ENCODE data around the gene TTC23. TPM values are rescaled to one million over a fixed set of nuclear protein-coding genes. Genes with fewer than 3 reads are reported as not detected.

Gene TTC23
- total and polyA plus RNA-seq, 9 of the 15 experiments (the other 6 are each of a cell fraction or from before 2014, with no cell fraction given): 0.41 to 4.5 (median 2.5) TPM

DNA sequence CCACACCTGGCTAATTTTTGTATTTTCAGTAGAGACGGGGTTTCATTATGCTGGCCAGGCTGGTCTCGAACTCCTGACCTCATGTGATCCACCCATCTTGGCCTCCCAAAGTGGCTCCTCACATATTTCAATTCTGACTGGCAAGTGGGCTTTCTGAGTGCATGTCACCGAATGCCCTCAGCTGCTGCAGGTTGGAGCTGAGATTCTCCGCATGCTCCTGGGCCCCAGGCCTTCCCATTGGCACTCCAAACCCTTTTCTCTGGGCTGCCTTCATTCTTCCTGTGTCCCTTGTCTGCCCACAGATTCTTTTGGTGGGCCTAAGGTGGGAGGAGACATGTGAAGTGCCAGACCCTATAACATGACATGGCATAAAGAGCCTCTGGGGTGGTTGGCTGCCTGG is 77.2 kb downstream of the TTC23 start:
- peaks cover 0 to 4% of the 10 kb centered on the region in 2 experiments; a peak in 2 of 5 replicates for H3K4me1 ChIP-seq (replicated peaks in 1 of 2; ENCODE audit: control insufficient read depth in 2 of 2, insufficient read depth in 2 of 2, low read length in 2 of 2)
- ChIA-PET CTCF (ENCODE audit: low intra/inter-chr PET ratio) (no interaction called here), POLR2A (no interaction called here)
- H3K9ac ChIP-seq (ENCODE audit: insufficient read depth in 1 of 2, low read depth in 2 of 2, low read length in 2 of 2): no peak overlapping the region
- H3K4me3 ChIP-seq: no peak overlapping the region
- no peaks in the 10 kb centered on the region; a peak in 1 of 5 replicates for H3K27me3 ChIP-seq (ENCODE audit: control insufficient read depth in 2 of 2, insufficient read depth in 2 of 2, low read length in 2 of 2)
- no peak overlapping the region for H3K4me2 ChIP-seq (ENCODE audit: insufficient read depth, low read length)
- intact Hi-C loops (cut with micrococcal nuclease) (loop anchor here (5.0 kb wide), 1 partner anchor 40 kb away; no protein-coding TSS in a partner anchor), in situ Hi-C loops (cut with MboI) (no loop called here)
- ATAC-seq: no peak
- H3K9me3 ChIP-seq (replicated peaks; ENCODE audit: control insufficient read depth, insufficient read depth, low read depth, low read length): no peaks in the 10 kb centered on the region
- H4K20me1 ChIP-seq (replicated peaks; ENCODE audit: control insufficient read depth, insufficient read depth, low read length): no peaks in the 10 kb centered on the region; the same call in 1 of the 2 replicates
- BruUV-seq (replicated peaks): no TSS peak
- H3K27ac ChIP-seq (ENCODE audit: extremely low read depth, low read depth, low read length): no peak overlapping the region
- no peaks in the 10 kb centered on the region for H3K36me3 ChIP-seq (ENCODE audit: control insufficient read depth, insufficient read depth, low read length)
- H3K9me1 ChIP-seq (ENCODE audit: control insufficient read depth, insufficient read depth, low read length): no peaks in the 10 kb centered on the region
- no peaks in the 10 kb centered on the region for H3K79me2 ChIP-seq (ENCODE audit: control insufficient read depth, insufficient read depth, low read length)
- no peak for FAIRE-seq
- peak in 1 of 4 experiments; percentile 2 for DNase-seq (ENCODE audit: extremely low read depth in 1 of 4, low spot score in 3 of 4)
- WGBS (ENCODE audit: insufficient coverage, low coverage, missing lambda C conversion rate): 52% methylated on average over 4 of the region's 4 CpGs
- H2AFZ ChIP-seq (ENCODE audit: low read depth, low read length): no peak overlapping the region
- TF ChIP-seq ZNF436 (CRISPR knock-in tag; IDR thresholded peaks at IDR 0.05) (no peak), CEBPB (tag; IDR thresholded peaks at IDR 0.05) (no peak), ZNF699 (CRISPR knock-in tag; IDR thresholded peaks at IDR 0.05; ENCODE audit: insufficient replicate concordance) (no peak), PHTF2 (CRISPR knock-in tag; IDR thresholded peaks at IDR 0.05) (no peak), ELF1 (tag; IDR thresholded peaks at IDR 0.05) (no peak), ZBTB17 (CRISPR knock-in tag; IDR thresholded peaks at IDR 0.05) (no peak), HIVEP1 (CRISPR knock-in tag; IDR thresholded peaks at IDR 0.05) (no peak), ZNF324 (CRISPR knock-in tag; IDR thresholded peaks at IDR 0.05) (no peak), ZNF551 (CRISPR knock-in tag; IDR thresholded peaks at IDR 0.05) (no peak), U2AF1 (optimal IDR thresholded peaks at IDR 0.05; ENCODE audit: low read depth, low read length) (no peak)
- TF ChIP-seq, protein P1, sequence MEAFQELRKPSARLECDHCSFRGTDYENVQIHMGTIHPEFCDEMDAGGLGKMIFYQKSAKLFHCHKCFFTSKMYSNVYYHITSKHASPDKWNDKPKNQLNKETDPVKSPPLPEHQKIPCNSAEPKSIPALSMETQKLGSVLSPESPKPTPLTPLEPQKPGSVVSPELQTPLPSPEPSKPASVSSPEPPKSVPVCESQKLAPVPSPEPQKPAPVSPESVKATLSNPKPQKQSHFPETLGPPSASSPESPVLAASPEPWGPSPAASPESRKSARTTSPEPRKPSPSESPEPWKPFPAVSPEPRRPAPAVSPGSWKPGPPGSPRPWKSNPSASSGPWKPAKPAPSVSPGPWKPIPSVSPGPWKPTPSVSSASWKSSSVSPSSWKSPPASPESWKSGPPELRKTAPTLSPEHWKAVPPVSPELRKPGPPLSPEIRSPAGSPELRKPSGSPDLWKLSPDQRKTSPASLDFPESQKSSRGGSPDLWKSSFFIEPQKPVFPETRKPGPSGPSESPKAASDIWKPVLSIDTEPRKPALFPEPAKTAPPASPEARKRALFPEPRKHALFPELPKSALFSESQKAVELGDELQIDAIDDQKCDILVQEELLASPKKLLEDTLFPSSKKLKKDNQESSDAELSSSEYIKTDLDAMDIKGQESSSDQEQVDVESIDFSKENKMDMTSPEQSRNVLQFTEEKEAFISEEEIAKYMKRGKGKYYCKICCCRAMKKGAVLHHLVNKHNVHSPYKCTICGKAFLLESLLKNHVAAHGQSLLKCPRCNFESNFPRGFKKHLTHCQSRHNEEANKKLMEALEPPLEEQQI (IDR thresholded peaks at IDR 0.05): no peak
- TF ChIP-seq, protein P2, sequence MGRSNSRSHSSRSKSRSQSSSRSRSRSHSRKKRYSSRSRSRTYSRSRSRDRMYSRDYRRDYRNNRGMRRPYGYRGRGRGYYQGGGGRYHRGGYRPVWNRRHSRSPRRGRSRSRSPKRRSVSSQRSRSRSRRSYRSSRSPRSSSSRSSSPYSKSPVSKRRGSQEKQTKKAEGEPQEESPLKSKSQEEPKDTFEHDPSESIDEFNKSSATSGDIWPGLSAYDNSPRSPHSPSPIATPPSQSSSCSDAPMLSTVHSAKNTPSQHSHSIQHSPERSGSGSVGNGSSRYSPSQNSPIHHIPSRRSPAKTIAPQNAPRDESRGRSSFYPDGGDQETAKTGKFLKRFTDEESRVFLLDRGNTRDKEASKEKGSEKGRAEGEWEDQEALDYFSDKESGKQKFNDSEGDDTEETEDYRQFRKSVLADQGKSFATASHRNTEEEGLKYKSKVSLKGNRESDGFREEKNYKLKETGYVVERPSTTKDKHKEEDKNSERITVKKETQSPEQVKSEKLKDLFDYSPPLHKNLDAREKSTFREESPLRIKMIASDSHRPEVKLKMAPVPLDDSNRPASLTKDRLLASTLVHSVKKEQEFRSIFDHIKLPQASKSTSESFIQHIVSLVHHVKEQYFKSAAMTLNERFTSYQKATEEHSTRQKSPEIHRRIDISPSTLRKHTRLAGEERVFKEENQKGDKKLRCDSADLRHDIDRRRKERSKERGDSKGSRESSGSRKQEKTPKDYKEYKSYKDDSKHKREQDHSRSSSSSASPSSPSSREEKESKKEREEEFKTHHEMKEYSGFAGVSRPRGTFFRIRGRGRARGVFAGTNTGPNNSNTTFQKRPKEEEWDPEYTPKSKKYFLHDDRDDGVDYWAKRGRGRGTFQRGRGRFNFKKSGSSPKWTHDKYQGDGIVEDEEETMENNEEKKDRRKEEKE (IDR thresholded peaks at IDR 0.05; ENCODE audit: borderline replicate concordance in 1 of 2, control insufficient read depth in 1 of 2, low read depth in 2 of 2, low read length in 1 of 2): no peak

Data from K562 (cell line).